Iris pigment epithelial cell (primary cell): ENCODE data around the gene MIB1.
"Not testable (repeated sequence)": the region's sequence is repeated elsewhere in the genome, so short reads cannot be mapped to it uniquely, and the experiment has no call there.

Experiments used
- DNase-seq: peaks from one replicate; pipeline ENCODE4 v3.0.0-alpha.2; 2011; ENCODE audit warnings: low read depth

MIB1 gene

DNA sequence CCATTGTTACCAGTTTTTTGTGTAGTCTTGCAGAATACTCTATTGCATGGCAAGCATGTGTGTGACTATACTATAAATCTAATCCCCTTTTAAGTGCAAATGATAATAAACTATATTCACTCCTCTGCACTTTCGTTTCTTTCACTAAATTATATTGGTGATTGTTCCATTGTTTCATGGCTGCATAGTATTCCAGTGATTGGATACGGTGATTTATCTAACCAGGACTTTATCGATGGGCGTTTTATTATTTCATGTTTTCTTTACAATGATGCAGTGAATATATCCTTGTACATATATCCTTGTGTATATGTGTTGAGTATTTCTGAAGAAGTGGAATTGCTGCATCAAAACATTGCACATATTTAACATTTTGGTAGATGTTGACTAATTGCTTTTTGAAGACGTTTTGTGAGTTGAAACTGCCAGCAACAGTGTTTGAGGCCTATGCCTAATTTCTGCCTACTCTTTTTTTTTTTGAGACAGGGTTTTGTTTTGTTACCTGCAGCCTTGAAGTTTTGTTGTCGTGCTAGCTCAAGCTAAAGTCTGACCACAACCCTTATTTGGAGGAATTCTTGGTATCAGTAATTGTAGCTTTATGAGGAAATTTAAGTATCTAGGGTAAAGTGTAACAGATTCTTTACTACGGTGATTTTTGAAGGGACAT, 2.7 kb downstream of the MIB1 start:
- no peak for DNase-seq

GRCh38 chr18:21745231-21745630, 4.6 kb downstream of the MIB1 start:
- no peak for DNase-seq

DNA sequence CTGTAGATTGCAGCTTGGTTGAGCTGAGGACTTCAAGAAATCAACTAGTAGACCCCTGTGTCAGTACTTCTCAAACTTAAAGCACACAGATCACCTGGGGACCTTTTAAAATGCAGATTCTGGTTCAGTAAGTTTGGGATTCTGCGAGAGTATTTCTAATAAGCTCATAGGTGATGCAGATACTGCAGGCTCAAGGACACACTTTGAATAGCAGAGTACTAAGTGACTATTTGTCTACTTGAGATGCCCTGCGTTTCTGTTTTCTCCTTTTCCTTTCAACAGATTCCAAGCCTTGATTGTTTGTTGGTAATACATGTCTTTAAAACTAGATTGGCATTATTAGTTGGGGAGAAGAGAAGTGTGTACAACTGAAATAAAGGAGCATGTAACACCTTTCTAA, 6.7 kb downstream of the MIB1 start:
- DNase-seq: no peak

DNA sequence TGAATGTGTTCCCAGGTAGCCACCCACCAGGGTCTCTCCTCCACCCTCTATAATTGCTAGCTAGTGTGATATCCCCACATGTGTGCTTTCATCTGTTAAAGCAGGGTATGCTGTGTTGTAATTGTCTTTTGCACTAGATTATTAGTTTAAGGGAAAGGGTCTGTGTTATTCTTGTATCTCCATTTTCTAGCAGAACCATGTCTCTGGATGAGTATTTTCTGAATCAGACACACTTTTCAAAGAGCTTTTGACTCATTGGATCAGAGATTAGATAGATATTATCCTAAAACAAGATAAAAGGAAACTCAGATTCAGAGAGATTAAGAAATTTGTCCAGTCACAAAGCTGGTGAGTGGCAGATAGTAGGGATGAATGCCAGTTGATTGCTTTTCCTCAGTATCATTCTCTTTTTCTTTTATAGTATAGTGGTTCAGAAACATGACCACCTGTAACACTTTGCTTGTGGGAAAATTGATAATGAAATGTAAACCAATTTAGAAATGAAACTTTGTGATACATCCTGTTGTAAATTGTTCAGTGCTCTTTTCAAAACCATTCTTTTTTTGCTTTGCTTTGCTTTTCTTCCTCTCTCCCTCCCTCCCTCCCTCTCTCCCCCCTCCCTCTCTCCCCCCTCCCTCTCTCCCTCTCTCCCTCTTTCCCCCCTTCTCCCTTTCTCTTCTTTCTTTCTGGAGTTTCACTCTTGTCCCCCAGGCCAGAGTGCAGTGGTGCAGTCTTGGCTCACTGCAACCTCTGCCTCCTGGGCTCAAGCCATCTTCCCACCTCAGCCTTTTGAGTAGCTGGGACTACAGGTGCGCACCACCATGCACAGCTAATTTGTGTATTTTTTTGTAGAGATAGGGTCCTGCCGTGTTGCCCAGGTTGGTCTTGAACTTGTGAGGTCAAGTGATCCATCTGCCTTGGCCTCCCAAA, 7.4 kb downstream of the MIB1 start:
- DNase-seq: peak; percentile 4

DNA sequence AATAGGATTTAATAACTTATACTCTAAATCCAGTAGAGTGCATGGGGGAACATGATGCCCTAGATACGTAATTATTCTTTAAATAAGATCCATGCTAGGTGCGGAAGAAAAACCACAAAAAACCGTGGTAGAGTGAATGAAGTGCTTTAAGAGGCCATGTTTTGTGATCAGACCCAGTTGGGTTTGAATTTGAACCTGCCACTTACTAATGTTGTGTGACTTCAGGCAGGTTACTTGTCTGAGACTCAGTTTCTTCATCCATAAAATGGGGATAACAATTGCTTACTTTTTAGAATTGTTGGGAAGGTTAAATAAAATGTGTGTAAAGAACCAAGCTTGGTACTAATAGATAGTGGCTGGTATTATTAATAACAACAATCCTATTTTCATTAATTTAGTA, 17.2 kb downstream of the MIB1 start:
- DNase-seq: no peak

DNA sequence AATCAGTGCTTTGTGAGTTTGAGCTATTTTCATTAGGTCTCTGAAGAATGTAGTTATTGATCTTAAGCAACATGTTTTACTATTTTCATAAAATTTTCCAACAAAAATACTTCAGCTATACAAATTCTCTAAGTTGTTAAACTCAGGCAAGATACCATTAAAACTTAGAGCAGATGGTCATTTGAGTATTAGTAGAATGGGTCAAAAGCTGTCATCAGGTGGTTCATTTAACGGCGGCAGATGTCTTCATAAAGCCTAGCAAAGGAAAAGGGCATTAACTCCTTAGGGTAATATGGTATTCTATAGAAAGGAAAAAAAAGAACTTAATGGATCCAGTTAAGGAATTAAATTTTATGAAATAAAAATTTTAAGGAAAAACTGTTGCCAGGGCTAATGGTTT, 19.2 kb downstream of the MIB1 start:
- DNase-seq: no peak

GRCh38 chr18:21760321-21760720, 19.7 kb downstream of the MIB1 start:
- DNase-seq: peak; percentile 53

DNA sequence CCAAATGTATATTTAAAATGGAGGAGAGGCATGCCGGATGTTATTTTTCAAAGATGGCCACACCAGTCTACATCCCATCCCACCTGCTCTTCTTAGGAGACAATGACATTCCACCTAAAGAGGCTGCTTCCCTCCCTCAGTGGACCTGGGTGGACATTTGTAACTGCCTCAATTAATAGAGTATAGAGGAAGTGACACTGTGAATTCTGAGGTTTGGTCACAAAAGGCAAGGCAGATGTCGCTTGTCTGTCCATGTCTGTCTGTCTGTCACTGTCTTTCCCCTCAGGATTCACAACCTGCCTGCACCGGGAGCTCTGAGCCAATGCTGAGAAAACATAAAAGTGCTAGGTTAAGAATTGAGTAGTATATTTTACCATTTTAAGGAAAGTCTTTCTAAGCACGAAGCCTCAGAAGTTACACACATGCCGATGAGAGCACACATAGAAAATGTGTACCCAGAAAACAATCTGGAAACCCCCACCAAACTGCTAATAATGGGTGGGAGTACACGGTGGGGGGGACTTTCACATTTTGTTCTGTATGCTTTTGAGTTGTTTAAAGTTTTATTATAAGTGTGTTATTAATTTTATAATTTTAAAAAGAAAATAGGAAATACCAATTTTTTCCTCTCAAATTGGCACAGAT, 21.0 kb downstream of the MIB1 start:
- no peak for DNase-seq

DNA sequence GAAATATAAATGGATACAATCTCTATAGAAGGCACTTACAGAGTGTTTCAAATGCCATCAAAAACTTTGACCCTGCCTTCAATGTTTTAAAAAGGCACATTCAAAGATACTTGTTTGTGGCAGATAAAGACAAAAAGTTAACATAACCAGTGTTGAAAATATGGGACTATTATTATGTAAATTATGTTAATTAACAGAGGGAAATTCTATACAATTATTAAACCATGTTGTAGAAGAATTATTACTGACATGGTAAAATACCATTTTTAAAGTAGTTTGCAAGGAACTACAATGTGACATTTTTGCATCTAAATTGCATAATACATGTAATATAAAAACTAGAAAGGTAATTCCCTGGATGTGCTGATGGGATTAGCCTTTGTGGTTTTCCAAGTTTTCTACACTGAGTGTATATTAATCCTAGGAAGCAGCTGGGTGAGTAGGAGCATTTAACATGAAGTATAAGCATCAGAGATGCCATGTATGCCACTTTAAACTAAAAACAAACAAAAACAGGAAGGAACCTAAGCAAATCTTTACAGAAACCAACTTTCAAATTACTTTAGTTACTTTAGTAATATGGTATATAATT, 21.7 kb downstream of the MIB1 start:
- DNase-seq: no peak

- DNase-seq: no peak
Observed at GRCh38 chr18:21763846-21764646, 23.5 kb downstream of the MIB1 start.

DNA sequence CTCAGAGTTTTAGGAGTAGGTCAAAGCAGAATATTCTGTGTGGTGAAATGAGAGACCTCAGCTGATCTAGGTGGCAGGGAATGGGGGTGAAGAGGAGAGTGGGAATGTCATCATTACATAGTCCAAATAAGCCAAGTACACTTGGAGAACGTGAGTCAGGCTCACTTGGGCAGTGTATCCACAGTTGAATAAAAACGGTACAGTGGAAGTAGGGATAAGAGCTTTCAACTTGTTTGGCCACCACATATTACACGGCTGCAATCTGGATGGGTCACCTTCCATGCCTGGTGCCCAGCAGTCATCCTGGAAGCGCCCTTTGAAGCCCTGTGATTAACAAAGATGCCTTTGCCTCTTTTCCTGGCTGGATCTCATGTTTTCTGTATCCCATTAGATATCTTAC, 28.6 kb downstream of the MIB1 start:
- DNase-seq: no peak

GRCh38 chr18:21774722-21775121, 34.1 kb downstream of the MIB1 start:
- DNase-seq: no peak

- peak; percentile 52 for DNase-seq
Observed at GRCh38 chr18:21777814-21778213, 37.2 kb downstream of the MIB1 start.

DNA sequence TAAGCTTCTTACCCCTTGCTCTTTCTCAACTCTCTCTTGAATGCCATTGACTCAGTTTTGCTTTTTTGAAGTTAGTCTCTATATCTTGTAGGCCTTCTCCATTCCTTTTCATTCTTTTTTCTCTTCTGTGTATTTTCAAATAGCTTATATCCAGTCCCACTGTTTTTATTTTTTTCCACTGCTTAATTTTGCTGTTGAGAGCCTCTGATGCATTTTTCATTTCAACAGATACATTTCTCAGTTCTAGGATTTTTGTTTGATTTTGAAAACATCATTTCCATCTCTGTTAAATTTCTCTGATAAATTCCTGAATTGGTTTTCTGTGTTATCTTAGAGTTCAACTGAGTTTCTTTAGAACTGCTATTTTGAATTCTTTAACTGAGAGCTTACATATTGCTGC, 45.9 kb downstream of the MIB1 start:
- DNase-seq: no peak

GRCh38 chr18:21796089-21796488, 55.5 kb downstream of the MIB1 start:
- not testable (repeated sequence) for DNase-seq

- no peak for DNase-seq
Observed at GRCh38 chr18:21798126-21798525, 57.5 kb downstream of the MIB1 start.

DNA sequence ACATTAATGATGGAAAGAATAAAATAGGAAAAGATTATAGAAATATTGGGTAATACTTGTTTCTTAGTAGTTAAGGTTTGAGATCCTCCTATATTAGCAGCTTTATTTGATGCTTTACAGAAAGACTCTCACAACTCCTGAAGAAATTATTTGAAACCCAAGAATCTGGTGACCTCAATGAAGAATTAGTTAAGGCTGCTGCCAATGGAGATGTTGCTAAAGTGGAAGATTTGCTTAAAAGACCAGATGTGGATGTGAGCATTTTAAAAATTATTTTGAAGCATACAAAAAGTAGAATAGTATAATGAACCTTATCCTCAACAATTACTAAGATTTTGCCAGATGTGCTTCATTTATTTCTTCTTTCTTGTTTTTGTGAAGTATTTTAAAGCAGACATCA, 59.1 kb downstream of the MIB1 start:
- no peak for DNase-seq

DNA sequence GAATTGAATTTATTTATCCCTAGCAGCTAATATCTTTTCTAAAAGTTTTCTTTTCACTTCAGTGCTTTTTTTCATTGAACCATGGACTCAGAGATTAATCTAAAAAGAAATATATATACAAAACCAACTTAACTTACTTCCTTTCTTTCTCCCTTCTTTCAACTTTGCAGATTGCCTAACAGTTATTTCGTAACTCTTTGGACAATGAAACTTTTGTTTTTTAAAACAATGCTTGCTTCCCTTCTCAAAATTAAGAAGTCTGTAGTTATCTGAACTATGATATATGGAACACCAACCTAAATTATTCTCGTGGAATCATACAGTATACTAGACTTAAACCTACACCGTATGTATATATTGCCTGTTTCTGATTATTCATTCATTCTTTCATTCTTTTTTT, 62.9 kb downstream of the MIB1 start:
- DNase-seq: peak; percentile 48

DNA sequence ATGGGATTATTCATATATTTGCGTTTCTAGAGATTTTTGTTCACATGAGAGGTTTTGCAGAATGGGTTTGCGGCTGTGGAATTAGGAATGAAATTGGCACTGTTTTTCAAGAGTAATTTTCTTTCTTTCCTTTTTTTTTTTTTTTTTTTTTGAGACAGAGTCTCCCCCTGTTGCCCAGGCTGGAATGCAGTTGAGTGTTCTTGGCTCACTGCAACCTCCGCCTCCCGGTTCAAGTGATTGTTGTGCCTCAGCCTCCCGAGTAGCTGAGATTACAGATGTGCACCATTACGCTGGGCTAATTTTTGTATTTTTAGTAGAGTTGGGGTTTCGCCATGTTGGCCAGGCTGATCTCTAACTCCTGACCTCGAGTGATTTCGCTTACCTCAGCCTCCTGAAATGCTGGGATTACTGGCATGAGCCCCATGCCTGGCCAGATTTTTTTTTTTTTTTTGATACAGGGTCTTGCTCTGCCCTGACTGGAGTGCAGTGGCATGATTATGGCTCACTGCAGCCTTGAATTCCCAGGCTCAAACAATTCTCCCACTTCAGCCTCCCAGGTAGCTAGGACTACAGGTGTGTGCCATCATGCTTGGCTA, 65.3 kb downstream of the MIB1 start:
- no peak for DNase-seq

DNA sequence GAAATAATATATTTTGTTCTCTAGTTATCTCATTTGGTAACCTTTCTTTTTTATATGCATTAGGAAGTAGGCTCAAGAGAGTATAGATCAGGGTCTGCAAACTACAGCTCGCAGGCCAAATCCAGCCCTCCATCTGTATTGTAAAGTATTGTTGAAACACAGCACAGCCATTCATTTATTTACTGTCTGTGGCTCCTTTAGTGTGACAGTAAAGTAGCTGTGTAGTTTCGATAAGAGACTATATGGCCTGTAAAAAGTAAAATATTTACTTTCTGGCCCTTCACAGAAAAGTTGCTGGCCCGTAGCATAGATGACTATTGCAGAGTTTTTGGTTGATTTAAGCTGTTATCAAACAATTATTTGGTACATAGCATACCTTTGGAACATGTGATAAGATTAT, 67.6 kb downstream of the MIB1 start:
- DNase-seq: no peak

DNA sequence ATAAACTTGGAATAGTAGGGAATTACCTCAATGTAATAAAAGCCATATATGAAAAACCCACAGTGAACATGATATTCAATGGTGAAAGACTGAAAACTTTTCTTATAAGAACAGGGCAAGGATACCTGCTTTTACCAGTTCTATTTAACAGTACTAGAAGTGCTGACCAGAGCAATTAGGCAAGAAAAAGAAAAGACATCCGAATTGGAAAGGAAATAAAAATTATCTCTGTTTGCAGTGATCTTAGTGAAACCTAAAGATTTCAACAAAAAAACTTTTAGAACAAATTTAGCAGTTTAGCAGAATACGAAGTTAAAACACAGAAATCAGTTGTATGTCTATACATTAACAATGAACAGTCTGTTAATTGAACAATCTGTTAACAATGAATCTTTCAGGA, 69.1 kb downstream of the MIB1 start:
- DNase-seq: no peak
